H1 (cell line): Measurements from ENCODE around the gene PLEKHH3. TPM values are rescaled to one million over a fixed set of nuclear protein-coding genes. Genes with fewer than 3 reads are reported as not detected.

Experiments
- CTCF ChIA-PET: fragments of 300-600 bp; sonication (Branson Sonifier 250); formaldehyde crosslinking; loops from one replicate; lab custom pipeline; 2021; ENCODE audit not compliant: partially characterized antibody; lab: Charles Lee
- POLR2A ChIA-PET: fragments of 300-600 bp; sonication (Branson Sonifier 250); formaldehyde crosslinking; loops from one replicate; lab custom pipeline; 2021; ENCODE audit warnings: inconsistent platforms; ENCODE audit not compliant: partially characterized antibody; lab: Charles Lee
- DNase-seq, 2 experiments: peaks; one replicate each; pipeline versions ENCODE4 v3.0.0 to v3.0.0-alpha.2; 2010 to 2022; ENCODE audit warnings: low spot score in 2 of 2, low read depth in 1 of 2, mixed read lengths in 1 of 2
- FAIRE-seq: peaks from 2 replicates; lab custom pipeline; 2011; peaks lifted over from hg19 to GRCh38; lab: Jason Lieb, UNC
- H2AFZ ChIP-seq: 2 replicates; pipeline ENCODE4 v1.8.1; 2012; ENCODE audit warnings: low read length, inconsistent platforms
- H2AK5ac ChIP-seq: 2 replicates; pipeline ENCODE4 v1.6.1; 2013; ENCODE audit warnings: low read depth, low read length
- H2BK120ac ChIP-seq: replicated peaks from 2 replicates; pipeline ENCODE3; 2013; ENCODE audit warnings: low read depth, low read length, inconsistent platforms
- H2BK12ac ChIP-seq: 2 replicates; pipeline ENCODE4 v1.6.1; 2013; ENCODE audit warnings: low read depth, low read length
- H2BK15ac ChIP-seq: 2 replicates; pipeline ENCODE4 v1.6.1; 2013; ENCODE audit warnings: low read length
- H2BK20ac ChIP-seq: 2 replicates; pipeline ENCODE4 v1.6.1; 2013; ENCODE audit warnings: low read length
- H2BK5ac ChIP-seq: 2 replicates; pipeline ENCODE4 v1.6.1; 2013; ENCODE audit warnings: low read depth, low read length
- H3K14ac ChIP-seq: 2 replicates; pipeline ENCODE4 v1.6.1; 2013; ENCODE audit warnings: inconsistent platforms; ENCODE audit not compliant: insufficient read length
- H3K18ac ChIP-seq: 2 replicates; pipeline ENCODE4 v1.6.1; 2013; ENCODE audit warnings: low read length; ENCODE audit errors: extremely low read depth
- H3K23ac ChIP-seq: 2 replicates; pipeline ENCODE4 v1.6.1; 2013; ENCODE audit warnings: inconsistent platforms; ENCODE audit not compliant: insufficient read length
- H3K23me2 ChIP-seq: 2 replicates; pipeline ENCODE4 v1.6.1; 2013; ENCODE audit warnings: low read depth, low read length
- H3K27ac ChIP-seq: 2 replicates; pipeline ENCODE4 v1.6.1; 2011; ENCODE audit warnings: low read depth, low read length, inconsistent platforms
- H3K27me3 ChIP-seq, 4 experiments: replicated peaks in 1 of 4; 1 replicate in 1 of 4; 2 replicates in 3 of 4; pipeline versions ENCODE4 v1.6.1 to v1.8.1; 2011 to 2013; ENCODE audit warnings: low read length in 3 of 4, mild to moderate bottlenecking in 3 of 4, inconsistent platforms in 2 of 4, mixed read lengths in 2 of 4, moderate library complexity in 1 of 4; ENCODE audit not compliant: control insufficient read depth in 3 of 4, insufficient read depth in 3 of 4; ENCODE audit errors: extremely low read depth in 1 of 4
- H3K36me3 ChIP-seq, 4 experiments: 2 replicates each; pipeline versions ENCODE4 v1.6.1 to v1.8.1; 2011 to 2013; ENCODE audit warnings: mild to moderate bottlenecking in 4 of 4, low read length in 3 of 4, moderate library complexity in 2 of 4, control low read depth in 1 of 4, inconsistent platforms in 1 of 4; ENCODE audit not compliant: insufficient read depth in 4 of 4, control insufficient read depth in 2 of 4
- H3K4ac ChIP-seq: replicated peaks from 2 replicates; pipeline ENCODE3; 2013; ENCODE audit warnings: low read length, low read depth, mixed read lengths, inconsistent platforms; ENCODE audit not compliant: insufficient read length
- H3K4me1 ChIP-seq, 4 experiments: replicated peaks in 1 of 4; 1 replicate in 1 of 4; 2 replicates in 3 of 4; pipeline versions ENCODE4 v1.6.1 to v1.8.1; 2011 to 2013; ENCODE audit warnings: low read length in 3 of 4, inconsistent platforms in 2 of 4, mixed read lengths in 1 of 4; ENCODE audit not compliant: insufficient read depth in 4 of 4, control insufficient read depth in 3 of 4
- H3K4me2 ChIP-seq, 2 experiments: 2 replicates each; pipeline versions ENCODE4 v1.6.1 to v1.8.1; 2011 to 2013; ENCODE audit warnings: low read depth in 2 of 2, low read length in 2 of 2, control low read depth in 1 of 2, inconsistent platforms in 1 of 2, mild to moderate bottlenecking in 1 of 2; ENCODE audit not compliant: insufficient read depth in 1 of 2
- H3K4me3 ChIP-seq, 4 experiments: fragments of 200-600, 300-600 bp in 1 of 4; sonication (generic), shearing (Covaris generic), sonication (Bioruptor Twin) in 1 of 4; 2 replicates each; pipeline versions ENCODE4 v1.5.1 to v1.8.1; 2011 to 2016; ENCODE audit warnings: low read length in 4 of 4, low read depth in 3 of 4, control low read depth in 2 of 4, inconsistent platforms in 2 of 4, mild to moderate bottlenecking in 2 of 4, mixed read lengths in 1 of 4, moderate library complexity in 1 of 4; ENCODE audit not compliant: insufficient read depth in 2 of 4; ENCODE audit errors: extremely low read depth in 1 of 4
- H3K56ac ChIP-seq: replicated peaks from 2 replicates; pipeline ENCODE3; 2013; ENCODE audit warnings: low read depth, mild to moderate bottlenecking, mixed read lengths, low read length, inconsistent platforms; ENCODE audit not compliant: insufficient read length
- H3K79me1 ChIP-seq: 2 replicates; pipeline ENCODE4 v1.6.1; 2013; ENCODE audit warnings: low read depth, low read length, control low read depth
- H3K79me2 ChIP-seq, 2 experiments: 2 replicates each; pipeline versions ENCODE4 v1.6.1 to v1.8.1; 2012 to 2013; ENCODE audit warnings: low read length in 2 of 2, mild to moderate bottlenecking in 2 of 2, inconsistent platforms in 1 of 2; ENCODE audit not compliant: insufficient read depth in 2 of 2, control insufficient read depth in 1 of 2
- H3K9ac ChIP-seq, 4 experiments: replicated peaks in 1 of 4; 1 replicate in 1 of 4; 2 replicates in 3 of 4; pipeline versions ENCODE4 v1.6.1 to v1.8.1; 2011 to 2013; ENCODE audit warnings: low read depth in 3 of 4, low read length in 3 of 4, control low read depth in 2 of 4, mild to moderate bottlenecking in 2 of 4, moderate library complexity in 2 of 4, inconsistent platforms in 1 of 4; ENCODE audit errors: extremely low read depth in 1 of 4
- H3K9me3 ChIP-seq, 2 experiments: 2 replicates each; pipeline versions ENCODE4 v1.6.1 to v1.8.1; 2012 to 2013; ENCODE audit warnings: mild to moderate bottlenecking in 2 of 2, moderate library complexity in 2 of 2, control low read depth in 1 of 2, inconsistent platforms in 1 of 2, low read depth in 1 of 2, low read length in 1 of 2, mixed read lengths in 1 of 2; ENCODE audit not compliant: insufficient read depth in 2 of 2
- H4K20me1 ChIP-seq, 2 experiments: replicated peaks in 1 of 2; 2 replicates each; pipeline versions ENCODE3 to v1.8.1; 2011 to 2013; ENCODE audit warnings: inconsistent platforms in 2 of 2, low read length in 2 of 2, mild to moderate bottlenecking in 1 of 2; ENCODE audit not compliant: insufficient read depth in 2 of 2, control insufficient read depth in 1 of 2
- H4K5ac ChIP-seq: 2 replicates; pipeline ENCODE4 v1.6.1; 2013; ENCODE audit warnings: low read length, low read depth, mixed read lengths, inconsistent platforms; ENCODE audit not compliant: insufficient read length
- H4K8ac ChIP-seq: 2 replicates; pipeline ENCODE4 v1.8.0; 2013; ENCODE audit warnings: mild to moderate bottlenecking, moderate library complexity, low read length, inconsistent platforms; ENCODE audit not compliant: insufficient read depth; ENCODE audit errors: extremely low read depth
- H4K91ac ChIP-seq: replicated peaks from 2 replicates; pipeline ENCODE3; 2013; ENCODE audit warnings: low read length, mixed read lengths, inconsistent platforms; ENCODE audit not compliant: insufficient read length
- BRCA1 ChIP-seq: IDR thresholded peaks from 2 replicates; pipeline ENCODE4 v1.6.1; 2012; ENCODE audit warnings: low read depth, low read length, improper control_type of control experiment
- CTBP2 ChIP-seq: IDR thresholded peaks from 2 replicates; pipeline ENCODE4 v1.7.0; 2011; ENCODE audit warnings: borderline replicate concordance, mild to moderate bottlenecking, moderate library complexity, mixed read lengths, low read length; ENCODE audit not compliant: insufficient read depth, insufficient read length
- JUND ChIP-seq: IDR thresholded peaks from 2 replicates; pipeline ENCODE4 v1.6.1; 2011; ENCODE audit warnings: mild to moderate bottlenecking, improper control_type of control experiment, low read length
- KDM4A ChIP-seq: IDR thresholded peaks from one replicate; pipeline ENCODE4 v1.7.1; 2012; ENCODE audit warnings: low read depth, mild to moderate bottlenecking, moderate library complexity, low read length, inconsistent platforms; ENCODE audit not compliant: severe bottlenecking
- RAD21 ChIP-seq, 2 experiments: IDR thresholded peaks in 1 of 2; conservative IDR thresholded peaks in 1 of 2; 2 replicates each; pipeline ENCODE4 v1.6.1; 2011; ENCODE audit warnings: low read depth in 2 of 2, low read length in 2 of 2, improper control_type of control experiment in 1 of 2, inconsistent platforms in 1 of 2, mild to moderate bottlenecking in 1 of 2, moderate library complexity in 1 of 2
- SAP30 ChIP-seq: fragments of 300-600 bp; sonication (generic); IDR thresholded peaks from 2 replicates; pipeline ENCODE4 v1.7.1; 2012; ENCODE audit warnings: low read length, moderate library complexity, mild to moderate bottlenecking, inconsistent platforms; ENCODE audit not compliant: insufficient read depth, insufficient replicate concordance
- SIRT6 ChIP-seq: IDR thresholded peaks from one replicate; pipeline ENCODE4 v1.7.1; 2012; ENCODE audit warnings: low read length, inconsistent platforms
- SRF ChIP-seq: IDR thresholded peaks from 2 replicates; pipeline ENCODE4 v1.6.1; 2011; ENCODE audit warnings: mild to moderate bottlenecking, low read depth, low read length, moderate library complexity
- TAF7 ChIP-seq: optimal IDR thresholded peaks from 2 replicates; pipeline ENCODE3; 2011; ENCODE audit warnings: low read depth, mild to moderate bottlenecking, inconsistent platforms, low read length, moderate library complexity, borderline replicate concordance
- WGBS, 2 experiments: shearing (Covaris generic) in 1 of 2; methylation state at CpG; one replicate each; pipeline versions ENCODE4 v1.1.6 to v1.1.7; 2013 to 2015; ENCODE audit warnings: low lambda C conversion rate in 2 of 2, mixed read lengths in 2 of 2, inconsistent platforms in 1 of 2, low coverage in 1 of 2, missing lambda C conversion rate in 1 of 2; ENCODE audit not compliant: insufficient replicate concordance in 2 of 2, insufficient coverage in 1 of 2, insufficient read length in 1 of 2; ENCODE audit errors: extremely low coverage in 1 of 2, missing lambda C conversion rate in 1 of 2; 5-methylcytosine and 5-hydroxymethylcytosine counted together
- polyA plus RNA-seq, 7 experiments: library from polyadenylated mRNA; depleted of rRNA in 3 of 7; stranded (reverse) in 5 of 7; unstranded in 2 of 7; fragments of >200 nt in 5 of 7; fragments of 200-250 nt in 2 of 7; gene quantifications; 1 replicate in 5 of 7; 2 replicates in 1 of 7; 4 replicates in 1 of 7; pipeline versions ENCODE4 v1.2.1 to v1.2.3, GENCODE V29; 2011 to 2013; ENCODE audit warnings: missing spikeins in 2 of 7, mixed read lengths in 2 of 7
- total RNA-seq: library from RNA; stranded (reverse); fragmentation: NEBNext Ultra II Directional; extraction: Animal tissue kit (Norgen Biotek cat#: 25700); gene quantifications from 2 replicates; pipeline ENCODE4 v1.2.1, GENCODE V29; 2021
- TF ChIP-seq, protein P1 (sequence below): IDR thresholded peaks from 2 replicates; pipeline ENCODE4 v1.6.1; 2012; ENCODE audit warnings: inconsistent platforms

PLEKHH3 gene
- total and polyA plus RNA-seq, 2 of the 8 experiments (the other 6 are each of a cell fraction or from before 2014, with no cell fraction given): 11.1 to 13.5 TPM

DNA sequence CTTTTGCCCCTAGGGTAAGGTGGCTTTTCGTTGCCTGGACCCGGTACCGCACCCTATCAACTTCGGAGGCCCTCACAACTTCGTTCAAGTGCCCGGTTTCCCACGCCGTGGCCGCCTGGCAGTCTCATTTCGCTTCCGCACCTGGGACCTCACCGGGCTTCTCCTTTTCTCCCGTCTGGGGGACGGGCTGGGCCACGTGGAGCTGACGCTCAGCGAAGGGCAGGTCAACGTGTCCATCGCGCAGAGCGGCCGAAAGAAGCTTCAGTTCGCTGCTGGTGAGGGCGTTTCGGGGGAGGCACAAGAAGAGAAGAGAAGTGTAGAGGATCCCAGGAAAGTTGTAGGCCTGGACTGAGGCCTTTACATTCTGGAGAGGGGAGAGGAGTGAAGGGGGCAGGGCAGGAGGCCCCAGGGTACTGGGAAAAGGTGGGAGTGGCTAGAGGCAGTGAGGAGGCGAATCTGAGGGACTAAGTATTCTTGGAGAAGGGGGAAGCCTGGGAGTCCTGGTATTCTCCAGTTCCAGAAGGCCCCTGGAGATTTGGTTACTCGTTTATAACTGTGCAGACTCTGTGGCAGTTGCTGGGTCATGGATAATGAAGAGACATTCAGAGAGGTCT, 11.0 kb upstream of the PLEKHH3 start:
- peaks cover 9% of the 10 kb centered on the region; the same call in 1 of the 2 replicates for H3K23me2 ChIP-seq
- no peak for DNase-seq
- no peaks in the 10 kb centered on the region for H3K9me3 ChIP-seq
- no peak overlapping the region for H3K4ac ChIP-seq
- peaks cover 0 to 7% of the 10 kb centered on the region in 2 experiments for H4K20me1 ChIP-seq
- no peak overlapping the region for H4K91ac ChIP-seq
- H3K9ac ChIP-seq: no peak overlapping the region
- ChIA-PET POLR2A (interaction anchor here (1.2 kb wide), 1 partner anchor 12 kb away, joined by 4 read pairs; no protein-coding TSS in a partner anchor), CTCF (interaction anchor here (0.8 to 2.2 kb wide), 3 partner anchors 12 to 77 kb away, joined by 3 to 5 read pairs (median 4); no protein-coding TSS in a partner anchor)
- H4K8ac ChIP-seq: no peak overlapping the region
- no peak overlapping the region for H2AK5ac ChIP-seq
- no peak overlapping the region for H2BK15ac ChIP-seq
- H3K36me3 ChIP-seq: peaks cover 0 to 4% (median 0%) of the 10 kb centered on the region in 4 experiments; a peak in 3 of 8 replicates
- H3K4me2 ChIP-seq: no peak overlapping the region
- H2AFZ ChIP-seq: no peak overlapping the region
- H3K79me1 ChIP-seq: no peaks in the 10 kb centered on the region
- no peak overlapping the region for H3K27ac ChIP-seq
- peaks cover 0 to 11% (median 6%) of the 10 kb centered on the region in 4 experiments; a peak in 6 of 7 replicates for H3K4me1 ChIP-seq
- no peak overlapping the region for H2BK5ac ChIP-seq
- no peak overlapping the region for H2BK120ac ChIP-seq
- 91% methylated on average over 27 of the region's 27 CpGs; no CpG with 5 or more reads in 1 of the 2 experiments for WGBS, 2 experiments
- no peak overlapping the region for H4K5ac ChIP-seq
- no peak overlapping the region for H3K18ac ChIP-seq
- H3K4me3 ChIP-seq: no peak overlapping the region
- H3K79me2 ChIP-seq: no peaks in the 10 kb centered on the region
- H3K27me3 ChIP-seq: peaks cover 0 to 18% (median 14%) of the 10 kb centered on the region in 4 experiments; a peak in 5 of 7 replicates
- no peak overlapping the region for H3K23ac ChIP-seq
- no peak overlapping the region for H2BK12ac ChIP-seq
- no peak for FAIRE-seq
- no peak overlapping the region for H3K56ac ChIP-seq
- no peak overlapping the region for H3K14ac ChIP-seq
- no peak overlapping the region for H2BK20ac ChIP-seq
- TF ChIP-seq RAD21 (IDR thresholded peaks at IDR 0.05 in 1 of 2, conservative IDR thresholded peaks at IDR 0.05 in 1 of 2; ENCODE audit: low read depth in 2 of 2, low read length in 2 of 2): no peak
- TF ChIP-seq SIRT6: no peak
- no peak for TF ChIP-seq CTBP2
- TF ChIP-seq, protein P1, sequence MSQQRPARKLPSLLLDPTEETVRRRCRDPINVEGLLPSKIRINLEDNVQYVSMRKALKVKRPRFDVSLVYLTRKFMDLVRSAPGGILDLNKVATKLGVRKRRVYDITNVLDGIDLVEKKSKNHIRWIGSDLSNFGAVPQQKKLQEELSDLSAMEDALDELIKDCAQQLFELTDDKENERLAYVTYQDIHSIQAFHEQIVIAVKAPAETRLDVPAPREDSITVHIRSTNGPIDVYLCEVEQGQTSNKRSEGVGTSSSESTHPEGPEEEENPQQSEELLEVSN: no peak
- no peak for TF ChIP-seq TAF7
- TF ChIP-seq SRF: no peak
- TF ChIP-seq JUND: no peak
- TF ChIP-seq BRCA1: no peak
- TF ChIP-seq KDM4A: no peak
- no peak for TF ChIP-seq SAP30
